Stimulated activated CD8-positive, alpha-beta memory T cell treated with anti-CD3 and anti-CD28 coated beads, Interleukin-4, amount 100 ng/mL, for 48 hours (primary cell): ENCODE data around the gene DECR2.
"Not testable (repeated sequence)": the region's sequence is repeated elsewhere in the genome, so short reads cannot be mapped to it uniquely, and the experiment has no call there.

ENCODE experiments used
- DNase-seq: peaks from one replicate; pipeline ENCODE4 v3.0.0-alpha.2; 2020

The DECR2 gene

GRCh38 chr16:379961-380761, 21.5 kb upstream of the DECR2 start:
- no peak for DNase-seq

GRCh38 chr16:380762-381011, 21.0 kb upstream of the DECR2 start:
- no peak for DNase-seq

- no peak for DNase-seq
Measured at GRCh38 chr16:381012-381788, 20.5 kb upstream of the DECR2 start.

GRCh38 chr16:381789-382717, 19.6 kb upstream of the DECR2 start, which contains the start of gene PGAP6:
TSS of gene PGAP6 (minus strand) at chr16:381978. CDS start at chr16:381821, 157 bp downstream.
- peak; percentile 79 for DNase-seq

- DNase-seq = peak; percentile 69
Measured at GRCh38 chr16:383326-384051, 18.2 kb upstream of the DECR2 start.

- no peak for DNase-seq
Measured at GRCh38 chr16:386641-387156, 15.0 kb upstream of the DECR2 start.

GRCh38 chr16:387761-388666, 13.7 kb upstream of the DECR2 start:
- DNase-seq = not testable (repeated sequence)

GRCh38 chr16:389352-389751, 12.3 kb upstream of the DECR2 start:
- no peak for DNase-seq

GRCh38 chr16:391885-392335, 9.8 kb upstream of the DECR2 start:
- DNase-seq = peak; percentile 94

- peak; percentile 58 for DNase-seq
Measured at GRCh38 chr16:392450-393030, 9.1 kb upstream of the DECR2 start.

- DNase-seq = no peak
Measured at GRCh38 chr16:396199-396598, 5.5 kb upstream of the DECR2 start.

GRCh38 chr16:396605-397004, 5.1 kb upstream of the DECR2 start:
- no peak for DNase-seq

GRCh38 chr16:397135-397661, 4.5 kb upstream of the DECR2 start, which contains the start of gene NME4:
TSS of gene NME4 (plus strand) at chr16:397199. CDS start at chr16:397223, 24 bp downstream.
- no peak for DNase-seq

- peak; percentile 43 for DNase-seq
Measured at GRCh38 chr16:397736-398332, 3.9 kb upstream of the DECR2 start.

GRCh38 chr16:398561-399339, 2.9 kb upstream of the DECR2 start:
- DNase-seq = no peak

- DNase-seq = no peak
Measured at GRCh38 chr16:399340-400019, 2.2 kb upstream of the DECR2 start.

GRCh38 chr16:400061-400591, 1.6 kb upstream of the DECR2 start:
- DNase-seq = no peak

GRCh38 chr16:404971-405486, 3.3 kb downstream of the DECR2 start:
- DNase-seq = no peak
